Measurements from ENCODE around the gene KAT2B.
"Not testable (repeated sequence)": the region's sequence is repeated elsewhere in the genome, so short reads cannot be mapped to it uniquely, and the experiment has no call there.

The KAT2B gene

DNA sequence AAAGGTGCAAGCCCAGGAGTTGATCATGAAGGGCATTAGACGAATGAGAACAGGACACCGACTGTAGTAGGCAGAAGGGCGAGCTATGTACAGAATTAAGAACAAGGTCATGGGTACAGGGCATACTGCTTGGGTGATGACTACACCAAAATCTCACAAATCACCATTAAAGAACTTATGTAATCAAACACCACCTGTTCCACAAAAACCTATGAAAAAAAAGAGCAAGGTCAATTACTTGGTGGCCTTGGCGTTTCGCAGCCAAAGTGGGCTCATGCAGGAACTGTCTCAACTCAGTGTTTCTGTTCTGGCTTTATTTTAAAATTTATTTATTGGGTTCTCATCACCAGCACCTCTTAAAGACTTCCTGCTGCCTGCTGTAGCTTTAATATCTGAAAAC lies 2.1 kb downstream of the KAT2B start:
- DNase-seq = no peak
- no peak overlapping the region for H3K4me3 ChIP-seq (ENCODE audit: low read length)
- H3K27ac ChIP-seq (ENCODE audit: low read depth, low read length) = no peak overlapping the region
- H2AK5ac ChIP-seq (ENCODE audit: low read length) = no peak overlapping the region
- no CpG with 5 or more reads among the region's 5 CpGs for WGBS (ENCODE audit: extremely low coverage, insufficient coverage, low lambda C conversion rate)
- no peak overlapping the region for H3K4ac ChIP-seq (ENCODE audit: low read depth, low read length)
- no peak overlapping the region for H3K4me2 ChIP-seq (ENCODE audit: low read length)
- H3K79me1 ChIP-seq (ENCODE audit: low read length) = no peaks in the 10 kb centered on the region
- no peak overlapping the region for H4K5ac ChIP-seq (ENCODE audit: low read length)
- no peak overlapping the region for H3K9ac ChIP-seq (ENCODE audit: low read length)
- H2BK15ac ChIP-seq (replicated peaks; ENCODE audit: low read depth) = no peak overlapping the region
- H3K56ac ChIP-seq (ENCODE audit: low read length) = no peak overlapping the region
- H2BK5ac ChIP-seq (ENCODE audit: low read length) = no peak overlapping the region
- H3K23ac ChIP-seq (ENCODE audit: low read length) = no peak overlapping the region
- H4K8ac ChIP-seq (ENCODE audit: low read depth, low read length) = no peak overlapping the region
- H2BK120ac ChIP-seq (ENCODE audit: low read depth, low read length) = no peak overlapping the region
- H3K36me3 ChIP-seq (ENCODE audit: control insufficient read depth, insufficient read depth, low read length) = no peaks in the 10 kb centered on the region
- no peak overlapping the region for H3K18ac ChIP-seq (ENCODE audit: low read length)
- no peaks in the 10 kb centered on the region for H3K4me1 ChIP-seq (ENCODE audit: control insufficient read depth, low read depth, low read length)
- H3K27me3 ChIP-seq (ENCODE audit: insufficient read depth, low read length, poor library complexity) = no peaks in the 10 kb centered on the region
- no peaks in the 10 kb centered on the region for H3K79me2 ChIP-seq (ENCODE audit: control insufficient read depth, insufficient read depth, low read length)

DNA sequence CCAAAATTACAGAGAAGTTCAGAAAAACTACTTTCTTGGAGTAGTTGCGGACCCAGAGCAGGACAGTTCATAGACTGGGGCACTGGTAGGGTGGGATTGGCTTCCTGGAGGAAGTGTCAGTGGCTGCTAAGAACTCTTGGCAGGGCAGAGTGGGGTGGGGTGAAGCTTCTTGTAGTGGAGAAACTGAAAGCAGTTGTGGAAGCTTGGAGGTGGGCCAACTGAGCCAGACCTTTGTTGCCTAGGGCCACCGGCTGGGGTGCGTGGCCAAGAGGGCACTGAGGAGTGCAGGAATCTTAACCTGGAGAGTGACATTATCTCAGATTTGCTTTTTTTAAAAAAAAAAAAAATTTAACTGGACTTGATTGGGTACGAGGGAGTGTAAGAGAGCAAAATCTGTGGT lies 3.1 kb downstream of the KAT2B start:
- no peaks in the 10 kb centered on the region for H3K4me1 ChIP-seq (ENCODE audit: control insufficient read depth, low read depth, low read length)
- H2BK5ac ChIP-seq (ENCODE audit: low read length) = no peak overlapping the region
- DNase-seq = no peak
- H3K27ac ChIP-seq (ENCODE audit: low read depth, low read length) = no peak overlapping the region
- H3K79me1 ChIP-seq (ENCODE audit: low read length) = no peaks in the 10 kb centered on the region
- no peak overlapping the region for H3K9ac ChIP-seq (ENCODE audit: low read length)
- no peak overlapping the region for H3K4me3 ChIP-seq (ENCODE audit: low read length)
- no peak overlapping the region for H2BK15ac ChIP-seq (replicated peaks; ENCODE audit: low read depth)
- no peak overlapping the region for H2BK120ac ChIP-seq (ENCODE audit: low read depth, low read length)
- H3K56ac ChIP-seq (ENCODE audit: low read length) = no peak overlapping the region
- no peaks in the 10 kb centered on the region for H3K27me3 ChIP-seq (ENCODE audit: insufficient read depth, low read length, poor library complexity)
- no peak overlapping the region for H3K4me2 ChIP-seq (ENCODE audit: low read length)
- no peaks in the 10 kb centered on the region for H3K79me2 ChIP-seq (ENCODE audit: control insufficient read depth, insufficient read depth, low read length)
- no peak overlapping the region for H4K8ac ChIP-seq (ENCODE audit: low read depth, low read length)
- H3K23ac ChIP-seq (ENCODE audit: low read length) = no peak overlapping the region
- no peak overlapping the region for H4K5ac ChIP-seq (ENCODE audit: low read length)
- no peaks in the 10 kb centered on the region for H3K36me3 ChIP-seq (ENCODE audit: control insufficient read depth, insufficient read depth, low read length)
- no peak overlapping the region for H3K18ac ChIP-seq (ENCODE audit: low read length)
- H2AK5ac ChIP-seq (ENCODE audit: low read length) = no peak overlapping the region
- no peak overlapping the region for H3K4ac ChIP-seq (ENCODE audit: low read depth, low read length)
- no CpG with 5 or more reads among the region's 4 CpGs for WGBS (ENCODE audit: extremely low coverage, insufficient coverage, low lambda C conversion rate)

DNA sequence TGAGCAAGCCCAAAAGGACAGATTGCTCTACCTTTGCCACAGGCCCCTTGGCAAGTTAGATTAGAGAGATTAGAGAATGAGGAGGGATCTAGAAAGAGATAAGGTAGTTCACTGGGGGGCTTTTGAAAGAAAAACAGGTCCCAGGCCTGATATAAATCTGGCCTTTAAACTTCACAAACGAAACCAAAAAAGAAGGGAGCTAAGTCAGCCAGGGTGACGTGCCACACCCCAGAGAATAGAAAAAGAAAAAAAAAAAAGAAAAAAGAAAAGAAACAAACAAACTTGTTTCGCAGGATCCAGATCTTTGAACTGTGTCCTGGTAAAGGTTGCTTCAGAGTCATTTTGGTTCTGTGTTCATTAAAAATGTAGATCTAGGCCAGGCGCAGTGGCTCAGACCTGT lies 3.6 kb downstream of the KAT2B start:
- Histone ChIP-seq H3K4me1 (ENCODE audit: control insufficient read depth, low read depth, low read length) (no peaks in the 10 kb centered on the region), H3K36me3 (ENCODE audit: control insufficient read depth, insufficient read depth, low read length) (no peaks in the 10 kb centered on the region), H3K18ac (ENCODE audit: low read length) (no peak overlapping the region), H4K5ac (ENCODE audit: low read length) (no peak overlapping the region), H3K4me2 (ENCODE audit: low read length) (no peak overlapping the region), H2BK120ac (ENCODE audit: low read depth, low read length) (no peak overlapping the region), H3K4me3 (ENCODE audit: low read length) (no peak overlapping the region), H3K23ac (ENCODE audit: low read length) (no peak overlapping the region), H2BK15ac (replicated peaks; ENCODE audit: low read depth) (no peak overlapping the region), H3K27ac (ENCODE audit: low read depth, low read length) (no peak overlapping the region), H3K27me3 (ENCODE audit: insufficient read depth, low read length, poor library complexity) (no peaks in the 10 kb centered on the region), H2BK5ac (ENCODE audit: low read length) (no peak overlapping the region), H3K79me1 (ENCODE audit: low read length) (no peaks in the 10 kb centered on the region), H3K56ac (ENCODE audit: low read length) (no peak overlapping the region), H3K9ac (ENCODE audit: low read length) (no peak overlapping the region), H3K4ac (ENCODE audit: low read depth, low read length) (no peak overlapping the region), H4K8ac (ENCODE audit: low read depth, low read length) (no peak overlapping the region), H3K79me2 (ENCODE audit: control insufficient read depth, insufficient read depth, low read length) (no peaks in the 10 kb centered on the region), H2AK5ac (ENCODE audit: low read length) (no peak overlapping the region)
- DNase-seq = no peak
- WGBS (ENCODE audit: extremely low coverage, insufficient coverage, low lambda C conversion rate) = no CpG with 5 or more reads among the region's 4 CpGs

DNA sequence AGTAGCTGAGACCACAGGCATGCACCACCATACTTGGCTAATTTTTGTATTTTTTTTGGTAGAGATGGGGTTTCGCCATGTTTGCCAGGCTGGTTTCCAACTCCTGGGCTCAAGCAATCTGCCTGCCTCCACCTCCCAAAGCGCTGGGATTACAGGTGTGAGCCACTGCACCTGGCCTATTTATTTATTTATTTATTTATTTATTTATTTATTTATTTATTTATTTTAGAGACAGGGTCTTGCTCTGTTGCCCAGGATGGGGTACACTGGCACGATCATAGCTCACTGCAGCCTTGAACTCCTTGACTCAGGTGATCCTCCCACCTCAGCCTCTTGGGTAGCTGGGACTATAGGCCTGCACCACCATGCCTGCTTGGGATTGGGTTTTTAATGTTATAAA lies 4.9 kb downstream of the KAT2B start:
- DNase-seq; H3K79me1 ChIP-seq (ENCODE audit: low read length); H3K4ac ChIP-seq (ENCODE audit: low read depth, low read length); H3K27ac ChIP-seq (ENCODE audit: low read depth, low read length); H3K56ac ChIP-seq (ENCODE audit: low read length); H3K79me2 ChIP-seq (ENCODE audit: control insufficient read depth, insufficient read depth, low read length); H3K27me3 ChIP-seq (ENCODE audit: insufficient read depth, low read length, poor library complexity); H3K23ac ChIP-seq (ENCODE audit: low read length); H3K9ac ChIP-seq (ENCODE audit: low read length); H2BK15ac ChIP-seq (replicated peaks; ENCODE audit: low read depth); H3K18ac ChIP-seq (ENCODE audit: low read length); H3K36me3 ChIP-seq (ENCODE audit: control insufficient read depth, insufficient read depth, low read length); H4K8ac ChIP-seq (ENCODE audit: low read depth, low read length); H3K4me3 ChIP-seq (ENCODE audit: low read length); H4K5ac ChIP-seq (ENCODE audit: low read length); H2AK5ac ChIP-seq (ENCODE audit: low read length); H3K4me2 ChIP-seq (ENCODE audit: low read length); H2BK120ac ChIP-seq (ENCODE audit: low read depth, low read length); H2BK5ac ChIP-seq (ENCODE audit: low read length); H3K4me1 ChIP-seq (ENCODE audit: control insufficient read depth, low read depth, low read length): not testable (repeated sequence)
- no CpG with 5 or more reads among the region's 3 CpGs for WGBS (ENCODE audit: extremely low coverage, insufficient coverage, low lambda C conversion rate)

DNA sequence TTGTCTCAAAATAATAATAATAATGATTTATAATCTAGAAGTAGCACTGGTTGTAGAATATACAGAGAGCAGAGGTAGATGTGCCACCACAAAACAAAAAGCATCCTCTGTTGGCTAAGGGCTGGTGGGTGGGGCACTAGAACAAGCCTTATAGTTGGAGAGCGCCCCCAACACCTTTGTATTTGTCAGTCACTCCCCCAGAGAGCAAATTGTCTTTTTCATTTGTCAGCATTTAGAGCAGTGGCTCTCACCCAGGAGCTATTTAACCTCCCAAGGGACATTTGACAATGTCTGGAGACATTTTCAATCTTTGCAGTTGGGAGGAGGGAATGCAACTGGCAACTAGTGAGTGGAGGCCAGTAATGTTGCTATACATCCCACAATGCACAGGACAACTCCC lies 6.3 kb downstream of the KAT2B start:
- Histone ChIP-seq H3K9ac (ENCODE audit: low read length) (no peak overlapping the region), H3K27ac (ENCODE audit: low read depth, low read length) (no peak overlapping the region), H3K18ac (ENCODE audit: low read length) (no peak overlapping the region), H3K79me1 (ENCODE audit: low read length) (no peaks in the 10 kb centered on the region), H3K4ac (ENCODE audit: low read depth, low read length) (no peak overlapping the region), H3K4me2 (ENCODE audit: low read length) (no peak overlapping the region), H3K23ac (ENCODE audit: low read length) (no peak overlapping the region), H2BK15ac (replicated peaks; ENCODE audit: low read depth) (no peak overlapping the region), H2BK120ac (ENCODE audit: low read depth, low read length) (no peak overlapping the region), H4K5ac (ENCODE audit: low read length) (no peak overlapping the region), H3K4me1 (ENCODE audit: control insufficient read depth, low read depth, low read length) (no peaks in the 10 kb centered on the region), H2BK5ac (ENCODE audit: low read length) (no peak overlapping the region), H2AK5ac (ENCODE audit: low read length) (no peak overlapping the region), H4K8ac (ENCODE audit: low read depth, low read length) (no peak overlapping the region), H3K27me3 (ENCODE audit: insufficient read depth, low read length, poor library complexity) (no peaks in the 10 kb centered on the region), H3K36me3 (ENCODE audit: control insufficient read depth, insufficient read depth, low read length) (no peaks in the 10 kb centered on the region), H3K79me2 (ENCODE audit: control insufficient read depth, insufficient read depth, low read length) (no peaks in the 10 kb centered on the region), H3K4me3 (ENCODE audit: low read length) (no peak overlapping the region), H3K56ac (ENCODE audit: low read length) (no peak overlapping the region)
- WGBS (ENCODE audit: extremely low coverage, insufficient coverage, low lambda C conversion rate) = no CpG with 5 or more reads among the region's 1 CpG
- no peak for DNase-seq

DNA sequence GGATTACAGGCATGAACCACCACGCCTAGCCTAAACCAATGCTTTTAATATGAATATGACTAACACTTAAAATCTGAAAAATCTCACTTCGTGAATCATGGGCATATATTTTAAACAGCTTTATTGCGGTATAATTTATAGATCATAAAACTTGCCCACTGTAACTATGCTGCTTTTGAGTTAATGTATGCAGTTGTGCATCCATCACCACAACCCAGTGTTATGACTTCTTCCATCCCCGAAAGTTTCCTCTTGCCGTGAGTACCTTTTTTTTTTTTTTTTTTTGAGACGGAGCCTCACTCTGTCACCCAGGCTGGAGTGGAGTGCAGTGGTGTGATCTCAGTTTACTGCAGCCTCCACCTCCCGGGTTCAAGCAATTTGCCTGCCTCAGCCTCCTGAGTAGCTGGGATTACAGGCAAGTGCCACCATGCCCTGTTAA lies 7.1 kb downstream of the KAT2B start:
- Histone ChIP-seq H2BK5ac (ENCODE audit: low read length) (no peak overlapping the region), H3K79me1 (ENCODE audit: low read length) (no peaks in the 10 kb centered on the region), H2BK120ac (ENCODE audit: low read depth, low read length) (no peak overlapping the region), H4K5ac (ENCODE audit: low read length) (no peak overlapping the region), H2AK5ac (ENCODE audit: low read length) (no peak overlapping the region), H3K36me3 (ENCODE audit: control insufficient read depth, insufficient read depth, low read length) (no peaks in the 10 kb centered on the region), H3K18ac (ENCODE audit: low read length) (no peak overlapping the region), H3K56ac (ENCODE audit: low read length) (no peak overlapping the region), H4K8ac (ENCODE audit: low read depth, low read length) (no peak overlapping the region), H3K4ac (ENCODE audit: low read depth, low read length) (no peak overlapping the region), H3K79me2 (ENCODE audit: control insufficient read depth, insufficient read depth, low read length) (no peaks in the 10 kb centered on the region), H3K27me3 (ENCODE audit: insufficient read depth, low read length, poor library complexity) (no peaks in the 10 kb centered on the region), H3K23ac (ENCODE audit: low read length) (no peak overlapping the region), H3K4me1 (ENCODE audit: control insufficient read depth, low read depth, low read length) (no peaks in the 10 kb centered on the region), H3K4me3 (ENCODE audit: low read length) (no peak overlapping the region), H2BK15ac (replicated peaks; ENCODE audit: low read depth) (no peak overlapping the region), H3K9ac (ENCODE audit: low read length) (no peak overlapping the region), H3K4me2 (ENCODE audit: low read length) (no peak overlapping the region), H3K27ac (ENCODE audit: low read depth, low read length) (no peak overlapping the region)
- no CpG with 5 or more reads among the region's 7 CpGs for WGBS (ENCODE audit: extremely low coverage, insufficient coverage, low lambda C conversion rate)
- DNase-seq = no peak
